ENCODE measurements around the gene CACNB2.

CACNB2 gene

GRCh38 chr10:18297659-18298058 lies 157.4 kb downstream of the CACNB2 start:
- no peak for DNase-seq

- DNase-seq, result no peak
Observed at GRCh38 chr10:18298256-18298655, 158.0 kb downstream of the CACNB2 start.

GRCh38 chr10:18303851-18304801 lies 163.9 kb downstream of the CACNB2 start:
- DNase-seq, result no peak

- no peak for DNase-seq
Observed at GRCh38 chr10:18306031-18306430, 165.8 kb downstream of the CACNB2 start.

- DNase-seq, result no peak
Observed at GRCh38 chr10:18308600-18308999, 168.4 kb downstream of the CACNB2 start.

GRCh38 chr10:18310761-18311160 lies 170.5 kb downstream of the CACNB2 start:
- DNase-seq, result no peak

- DNase-seq, result no peak
Observed at GRCh38 chr10:18312374-18313139, 172.3 kb downstream of the CACNB2 start.

- DNase-seq, result no peak
Observed at GRCh38 chr10:18313140-18313530, 172.9 kb downstream of the CACNB2 start.

GRCh38 chr10:18313626-18314025 lies 173.4 kb downstream of the CACNB2 start:
- no peak for DNase-seq

GRCh38 chr10:18319628-18320027 lies 179.4 kb downstream of the CACNB2 start:
- DNase-seq, result no peak

GRCh38 chr10:18321371-18321770 lies 181.1 kb downstream of the CACNB2 start:
- no peak for DNase-seq

- no peak for DNase-seq
Observed at GRCh38 chr10:18323916-18324315, 183.7 kb downstream of the CACNB2 start.

GRCh38 chr10:18325410-18325809 lies 185.2 kb downstream of the CACNB2 start:
- no peak for DNase-seq

GRCh38 chr10:18325889-18326531 lies 185.8 kb downstream of the CACNB2 start:
- DNase-seq, result no peak

GRCh38 chr10:18328941-18329340 lies 188.7 kb downstream of the CACNB2 start:
- no peak for DNase-seq

GRCh38 chr10:18332048-18332447 lies 191.8 kb downstream of the CACNB2 start:
- DNase-seq, result no peak

- DNase-seq, result no peak
Observed at GRCh38 chr10:18332484-18332883, 192.3 kb downstream of the CACNB2 start.

- no peak for DNase-seq
Observed at GRCh38 chr10:18333621-18334020, 193.4 kb downstream of the CACNB2 start.

GRCh38 chr10:18334116-18334867 lies 194.1 kb downstream of the CACNB2 start:
- DNase-seq, result no peak

GRCh38 chr10:18340496-18341051 lies 200.3 kb downstream of the CACNB2 start:
- no peak for DNase-seq

GRCh38 chr10:18341055-18341454 lies 200.8 kb downstream of the CACNB2 start:
- no peak for DNase-seq

GRCh38 chr10:18343573-18343972 lies 203.3 kb downstream of the CACNB2 start:
- no peak for DNase-seq

Data from cortex of kidney (tissue), 1 donor.